Frontal cortex (tissue), 4 donors: ENCODE results near the gene STAG3. TPM values are rescaled to one million over a fixed set of nuclear protein-coding genes. Genes with fewer than 3 reads are reported as not detected.

Source experiments
- DNase-seq, 2 donors: peaks; one replicate each; pipeline ENCODE4 v3.0.0; 2012; ENCODE audit warnings: low spot score in 2 of 2
- FAIRE-seq: peaks from 2 replicates; lab custom pipeline; 2012; peaks lifted over from hg19 to GRCh38; lab: Jason Lieb, UNC
- total RNA-seq: library from RNA; depleted of rRNA; stranded (reverse); fragments of >200 nt; gene quantifications from one replicate; pipeline ENCODE4 v1.2.3, GENCODE V29; 2014
- donor health status: control.
- donor health status: control.
- donor health status: control.

The STAG3 gene
- total RNA-seq, 1 donor from 2014 or later: 1.2 TPM

DNA sequence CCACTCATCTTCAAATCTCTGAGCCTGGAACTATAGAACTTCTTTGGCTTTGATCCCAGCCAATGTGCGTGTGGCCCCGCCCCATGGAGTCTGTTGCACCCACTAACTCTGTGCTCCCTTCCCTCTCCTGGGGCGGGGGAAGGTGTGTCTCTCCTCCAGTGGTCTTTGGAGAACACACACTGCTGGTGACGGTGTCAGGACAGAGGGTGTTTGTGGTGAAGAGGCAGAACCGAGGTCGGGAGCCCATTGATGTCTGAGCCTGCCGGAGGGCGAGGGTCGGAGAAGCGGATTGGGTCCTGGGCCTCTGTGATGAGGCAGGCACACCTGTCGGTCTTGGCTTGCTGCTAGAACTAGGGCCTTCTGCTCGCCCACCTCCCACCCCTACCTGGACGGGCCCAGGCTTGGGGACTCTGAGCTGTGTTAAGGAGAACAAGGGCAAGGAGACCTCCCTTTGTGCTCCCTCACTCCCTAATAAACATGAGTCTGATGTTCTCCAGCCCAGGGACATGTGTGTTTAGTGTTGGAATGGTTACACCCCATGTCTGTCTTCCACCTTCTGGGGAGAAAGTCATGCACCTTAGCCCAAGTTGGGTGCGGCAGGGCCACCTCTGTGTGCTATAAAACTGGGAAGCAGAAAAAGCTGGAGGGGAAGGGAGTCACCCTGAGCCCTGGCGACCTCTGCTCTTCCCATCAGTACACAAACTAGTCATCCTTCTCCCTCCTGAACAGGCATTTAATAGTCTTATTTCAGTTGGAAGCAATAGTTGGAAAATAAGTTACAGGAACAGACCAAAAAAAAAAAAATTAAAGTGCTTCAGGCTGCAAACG, 23.8 kb upstream of the STAG3 start:
- DNase-seq (peak in 1 of 2 donors; percentile 14), FAIRE-seq (no peak)

GRCh38 chr7:100154651-100155491, 22.8 kb upstream of the STAG3 start:
- DNase-seq (peak in 1 of 2 donors; percentile 36), FAIRE-seq (no peak)

- FAIRE-seq (no peak), DNase-seq (no peak)
Measured at GRCh38 chr7:100155553-100156317, 22.0 kb upstream of the STAG3 start.

- DNase-seq (peak in 1 of 2 donors; percentile 24), FAIRE-seq (no peak)
Measured at GRCh38 chr7:100156331-100157068, 21.2 kb upstream of the STAG3 start.

DNA sequence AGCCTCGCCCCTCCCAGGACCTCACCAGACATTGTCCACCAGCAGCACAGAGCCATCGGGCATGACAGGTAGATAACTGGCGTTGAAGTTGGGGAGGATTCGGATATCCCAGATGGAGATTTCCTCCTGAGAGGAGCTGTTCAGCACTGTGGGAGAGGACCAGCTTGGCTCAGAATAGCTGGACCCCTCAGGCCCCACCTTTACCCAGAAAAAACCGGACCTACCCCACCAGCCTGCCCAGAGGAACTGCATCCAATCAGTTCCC, 20.7 kb upstream of the STAG3 start:
- FAIRE-seq: no peak

GRCh38 chr7:100157334-100158228, 20.1 kb upstream of the STAG3 start:
- no peak for FAIRE-seq

More for the DNA sequence above, 20.7 kb upstream of the STAG3 start:
- peak in 1 of 2 donors; percentile 32 for DNase-seq

DNA sequence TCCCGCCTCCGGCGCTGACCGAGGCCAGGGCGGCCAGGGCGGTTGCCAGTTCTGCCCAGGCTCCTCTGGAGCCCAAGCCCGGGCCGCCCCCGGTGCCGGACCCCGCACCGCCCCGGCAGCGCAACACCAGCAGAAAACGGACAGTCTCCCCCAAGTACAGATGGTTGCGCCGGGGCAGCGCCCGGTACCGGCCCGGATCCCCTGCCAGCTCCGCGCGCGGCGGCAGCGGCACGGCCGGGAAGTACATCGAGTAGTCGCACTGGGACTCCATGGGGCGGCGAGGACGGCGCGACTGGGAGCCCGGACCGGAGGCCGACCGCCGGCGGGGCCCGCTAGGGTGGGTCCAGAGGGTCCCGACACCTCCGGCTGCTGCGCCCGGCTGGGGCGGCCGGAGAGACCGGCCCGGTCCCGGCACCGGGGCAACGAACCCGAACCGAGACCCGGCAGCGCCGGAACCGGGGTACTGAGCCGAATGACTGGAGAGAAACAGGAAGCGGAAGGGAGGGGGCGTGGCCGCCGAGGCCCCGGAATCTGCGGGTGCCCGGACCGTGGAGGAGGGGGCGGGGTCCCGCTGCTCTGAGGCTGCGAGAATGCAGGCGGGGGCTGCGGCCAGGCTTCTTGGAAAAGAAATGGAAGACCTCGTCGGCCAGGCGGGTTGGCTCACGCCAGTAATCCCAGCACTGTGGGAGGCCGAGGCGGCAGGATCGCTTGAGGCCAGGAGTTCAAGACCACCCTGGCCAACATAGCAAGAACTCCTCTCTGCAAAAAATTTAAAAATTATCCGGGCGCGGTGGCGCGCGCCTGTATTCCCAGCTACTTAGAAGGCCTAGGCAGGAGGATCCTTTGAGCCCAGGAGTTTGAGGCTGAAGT, 19.3 kb upstream of the STAG3 start, which contains the start of gene TRAPPC14:
TSS of gene TRAPPC14 (minus strand) at position 495 of the 870 bp plus-strand sequence. CDS start at position 271, 224 bp downstream.
- FAIRE-seq (no peak), DNase-seq (peak; percentile 94 to 97)

More at GRCh38 chr7:100157334-100158228, 20.1 kb upstream of the STAG3 start:
- DNase-seq: peak; percentile 51 to 58

- DNase-seq (no peak), FAIRE-seq (no peak)
Measured at GRCh38 chr7:100159099-100159623, 18.6 kb upstream of the STAG3 start.

DNA sequence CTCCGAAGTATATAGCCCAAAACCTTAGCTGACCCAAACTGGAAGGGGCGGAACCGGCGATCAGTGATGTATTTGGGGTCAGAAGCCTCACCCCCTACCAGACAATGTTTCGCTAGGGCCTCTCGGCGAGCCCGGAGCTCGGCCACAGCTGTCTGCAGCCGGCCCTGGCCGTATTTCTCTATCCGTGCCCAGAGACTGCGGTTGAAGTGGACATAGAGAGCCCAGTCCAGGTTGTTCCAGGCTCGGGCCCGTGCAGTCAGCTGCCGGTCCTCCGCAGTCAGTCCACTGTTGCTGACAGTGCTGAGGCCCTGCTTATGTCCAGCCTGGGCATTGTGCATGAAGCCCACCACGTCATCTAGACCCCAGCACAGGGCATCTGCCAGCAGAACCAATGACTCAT, 17.7 kb upstream of the STAG3 start:
- FAIRE-seq (no peak), DNase-seq (no peak)

GRCh38 chr7:100163006-100163531, 14.6 kb upstream of the STAG3 start:
- FAIRE-seq (no peak), DNase-seq (no peak)

GRCh38 chr7:100163871-100164270, 13.8 kb upstream of the STAG3 start:
- DNase-seq (no peak), FAIRE-seq (no peak)

DNA sequence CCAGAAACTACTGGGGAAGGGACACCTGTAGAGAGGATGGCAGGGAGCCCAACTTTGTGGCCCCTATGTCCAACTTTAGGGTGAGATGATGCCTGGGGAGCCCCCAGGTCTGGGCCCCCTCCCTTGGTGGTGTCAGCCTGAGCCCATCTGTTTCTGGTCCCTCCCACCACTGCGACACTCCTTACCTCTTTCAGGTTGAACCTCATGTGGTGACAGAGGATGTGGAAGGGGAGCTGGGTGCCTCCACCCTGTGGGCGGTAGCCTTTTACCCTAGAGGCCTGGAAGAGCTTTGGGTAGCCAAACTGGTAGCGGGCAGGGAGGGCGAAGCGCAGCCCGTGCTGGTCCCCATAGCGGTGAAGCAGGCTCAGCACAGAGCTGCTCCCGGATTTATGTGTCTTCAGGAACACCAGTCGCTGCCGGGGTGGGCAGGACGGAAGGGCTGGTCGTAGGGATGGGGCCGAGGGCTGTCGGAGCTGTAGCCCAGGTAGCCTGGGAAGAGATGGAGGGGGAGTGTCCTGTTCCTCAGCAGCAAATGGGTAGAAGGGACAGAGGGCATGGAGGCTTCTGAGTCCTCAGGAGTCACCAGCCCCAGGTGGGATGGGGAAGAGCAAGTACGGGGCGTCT, 11.3 kb upstream of the STAG3 start:
- no peak for FAIRE-seq

GRCh38 chr7:100166970-100167911, 10.5 kb upstream of the STAG3 start:
- FAIRE-seq: no peak
- DNase-seq: peak; percentile 13 to 22

More for the DNA sequence above, 11.3 kb upstream of the STAG3 start:
- DNase-seq: no peak

DNA sequence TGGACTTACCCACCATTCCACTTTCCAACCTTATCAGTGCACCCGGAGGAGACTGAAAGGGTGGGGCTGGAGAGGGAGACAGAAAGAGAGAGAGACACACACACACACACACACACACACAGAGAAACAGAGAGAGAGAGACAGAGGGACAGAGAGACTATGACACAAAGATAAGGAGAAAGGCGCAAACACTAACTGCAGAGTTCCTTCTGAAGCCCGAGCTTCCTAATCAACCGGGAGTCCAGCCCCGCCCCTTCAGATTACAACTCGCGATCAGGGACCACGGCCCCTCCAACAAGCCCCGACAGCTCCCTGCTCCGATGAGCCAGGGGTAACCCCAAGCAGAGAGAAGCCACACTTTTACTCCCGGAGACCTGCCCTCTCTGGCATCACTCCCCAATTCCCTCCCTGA, 9.8 kb upstream of the STAG3 start:
- DNase-seq: peak; percentile 14 to 20

DNA sequence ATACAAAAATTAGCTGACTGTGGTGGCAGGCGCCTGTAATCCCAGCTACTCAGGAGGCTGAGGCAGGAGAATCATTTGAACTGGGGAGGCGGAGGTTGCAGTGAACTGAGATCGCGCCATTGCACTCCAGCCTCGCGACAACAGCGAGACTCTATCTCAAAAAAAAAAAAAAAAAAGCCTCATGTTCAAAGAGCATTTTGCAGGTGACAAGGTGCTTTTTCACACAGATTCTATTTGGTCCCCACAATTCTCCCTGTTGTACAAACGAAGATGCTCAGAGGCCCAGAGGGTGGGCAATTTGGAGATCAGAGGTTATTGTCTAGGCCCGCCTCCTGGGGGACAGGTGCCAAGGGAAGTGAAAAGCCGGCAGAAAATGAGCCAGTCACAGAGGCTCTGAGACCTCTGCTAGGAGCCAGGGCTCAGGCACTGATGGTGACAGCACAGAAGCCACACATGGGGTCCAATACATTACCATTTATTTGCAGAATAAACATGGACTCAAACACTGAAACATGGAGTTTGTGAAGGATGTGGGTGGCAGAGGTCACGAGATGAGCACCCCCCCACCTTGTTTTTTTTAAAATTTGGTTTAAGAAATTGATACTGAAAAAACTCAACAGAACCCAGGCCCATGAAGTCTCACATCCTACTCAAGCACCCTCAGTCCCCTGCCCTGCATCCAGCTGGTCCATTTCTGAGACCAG, 8.4 kb upstream of the STAG3 start:
- peak in 1 of 2 donors; percentile 24 for DNase-seq

More for the DNA sequence above, 9.8 kb upstream of the STAG3 start:
- no peak for FAIRE-seq

More for the DNA sequence above, 8.4 kb upstream of the STAG3 start:
- FAIRE-seq: no peak
